A673 (cell line): ENCODE measurements around the gene FAM90A26. TPM values are rescaled to one million over a fixed set of nuclear protein-coding genes. Genes with fewer than 3 reads are reported as not detected.
"Not testable (repeated sequence)": the region's sequence is repeated elsewhere in the genome, so short reads cannot be mapped to it uniquely, and the experiment has no call there.

Experiments
- Bru-seq: library from RNA; stranded (reverse); fragments of 400-500 nt; gene quantifications from one replicate; lab custom pipeline; 2021; lab: Mats Ljungman, UMichigan
- BruChase-seq, 2 experiments: library from RNA; stranded (reverse); fragments of 400-500 nt; gene quantifications; one replicate each; lab custom pipeline; 2021; lab: Mats Ljungman, UMichigan
- BruUV-seq: library from RNA; stranded (reverse); fragments of 400-500 nt; replicated peaks from 2 replicates; lab custom pipeline; 2021; lab: Mats Ljungman, UMichigan
- CTCF ChIA-PET: fragments of 300-600 bp; sonication (Branson Sonifier 250); formaldehyde crosslinking; loops from one replicate; lab custom pipeline; 2022; ENCODE audit warnings: antibody characterized with exemption; lab: Charles Lee
- POLR2A ChIA-PET: fragments of 300-600 bp; sonication (Branson Sonifier 250); formaldehyde crosslinking; loops from one replicate; lab custom pipeline; 2022; ENCODE audit warnings: antibody characterized with exemption; ENCODE audit not compliant: low non-redundant PET; lab: Charles Lee
- DNase-seq: peaks from one replicate; pipeline ENCODE4 v3.0.0-alpha.2; 2015; ENCODE audit warnings: low spot score
- H3K27ac ChIP-seq: fragments of 200-600 bp; sonication (generic); 2 replicates; pipeline ENCODE4 v1.5.1; 2016; ENCODE audit warnings: mixed run types, low read depth, mild to moderate bottlenecking, mixed read lengths, antibody characterized with exemption, low read length; ENCODE audit not compliant: poor library complexity, severe bottlenecking
- H3K27me3 ChIP-seq: fragments of 200-600 bp; sonication (generic); replicated peaks from 2 replicates; pipeline ENCODE4 v1.6.1; 2017; ENCODE audit warnings: mixed run types, low read depth, mild to moderate bottlenecking, mixed read lengths, antibody characterized with exemption, low read length; ENCODE audit not compliant: insufficient read depth, poor library complexity
- H3K36me3 ChIP-seq: fragments of 200-600 bp; sonication (generic); 2 replicates; pipeline ENCODE4 v1.6.1; 2016; ENCODE audit warnings: mixed run types, mild to moderate bottlenecking, mixed read lengths, antibody characterized with exemption, low read length; ENCODE audit not compliant: insufficient read depth, poor library complexity, severe bottlenecking
- H3K4me1 ChIP-seq: fragments of 200-600 bp; sonication (generic); 2 replicates; pipeline ENCODE4 v1.6.1; 2017; ENCODE audit warnings: mixed run types, mild to moderate bottlenecking, mixed read lengths, antibody characterized with exemption, low read length; ENCODE audit not compliant: insufficient read depth, poor library complexity, severe bottlenecking
- H3K4me3 ChIP-seq: fragments of 200-600 bp; sonication (generic); 2 replicates; pipeline ENCODE4 v1.5.1; 2016; ENCODE audit warnings: low read depth, mixed run types, mild to moderate bottlenecking, mixed read lengths, low read length; ENCODE audit not compliant: poor library complexity, severe bottlenecking
- H3K9me3 ChIP-seq: fragments of 200-600 bp; sonication (generic); 2 replicates; pipeline ENCODE4 v1.6.1; 2016; ENCODE audit warnings: mixed run types, low read depth, mild to moderate bottlenecking, mixed read lengths, antibody characterized with exemption, low read length; ENCODE audit not compliant: poor library complexity, severe bottlenecking
- intact Hi-C: fragments of 100-400 bp; cut with micrococcal nuclease; formaldehyde crosslinking; loops from one replicate; pipeline ENCODE4 v1.10.0; 2022; ENCODE audit not compliant: unreplicated experiment
- long read RNA-seq: library from polyadenylated mRNA; stranded (forward); transcript quantifications from one replicate; pipeline ENCODE4 v2.0.0, GENCODE V29; 2022
- total RNA-seq: library from RNA; stranded (reverse); gene quantifications from 2 replicates; pipeline ENCODE4 v1.2.3, GENCODE V29; 2021
- TF ChIP-seq, protein P1 (sequence below): fragments of 300-800, 200-600 bp; sonication (generic); conservative IDR thresholded peaks from 2 replicates; pipeline ENCODE4 v1.5.1; 2017; ENCODE audit warnings: low read depth, mild to moderate bottlenecking, antibody characterized with exemption, low read length, moderate library complexity, mixed read lengths

FAM90A26 gene
- not detected in 2 replicates for total RNA-seq
- not detected for Bru-seq, nascent RNA
- BruChase-seq, experiment 1, labeled RNA remaining after a 2-hour chase: not detected
- BruChase-seq, experiment 2, labeled RNA remaining after a 6-hour chase: not detected
- long read RNA-seq: 0 reads

- intact Hi-C loops, BruUV-seq, POLR2A ChIA-PET: not testable (repeated sequence)
Measured at GRCh38 chr4:9169791-9170459, at the start of gene FAM90A26. Gene FAM90A26 (plus strand): TSS chr4:9170409. CDS start chr4:9173173, 2,764 bp downstream.

GRCh38 chr4:9122711-9123110 lies 47.5 kb upstream of the FAM90A26 start:
- H3K36me3 ChIP-seq, H3K4me3 ChIP-seq, H3K27me3 ChIP-seq, POLR2A ChIA-PET, CTCF ChIA-PET, H3K27ac ChIP-seq, DNase-seq, BruUV-seq, H3K9me3 ChIP-seq, H3K4me1 ChIP-seq: not testable (repeated sequence)
- intact Hi-C loops: loop anchor here (5.0 kb wide), 1 partner anchor 125 kb away; no protein-coding TSS in a partner anchor

More at GRCh38 chr4:9169791-9170459, at the start of gene FAM90A26:
- H3K4me3 ChIP-seq, DNase-seq, H3K4me1 ChIP-seq, H3K36me3 ChIP-seq, H3K27me3 ChIP-seq, H3K9me3 ChIP-seq, H3K27ac ChIP-seq, CTCF ChIA-PET: not testable (repeated sequence)

GRCh38 chr4:9123572-9124007 lies 46.6 kb upstream of the FAM90A26 start:
- TF ChIP-seq, protein P1, sequence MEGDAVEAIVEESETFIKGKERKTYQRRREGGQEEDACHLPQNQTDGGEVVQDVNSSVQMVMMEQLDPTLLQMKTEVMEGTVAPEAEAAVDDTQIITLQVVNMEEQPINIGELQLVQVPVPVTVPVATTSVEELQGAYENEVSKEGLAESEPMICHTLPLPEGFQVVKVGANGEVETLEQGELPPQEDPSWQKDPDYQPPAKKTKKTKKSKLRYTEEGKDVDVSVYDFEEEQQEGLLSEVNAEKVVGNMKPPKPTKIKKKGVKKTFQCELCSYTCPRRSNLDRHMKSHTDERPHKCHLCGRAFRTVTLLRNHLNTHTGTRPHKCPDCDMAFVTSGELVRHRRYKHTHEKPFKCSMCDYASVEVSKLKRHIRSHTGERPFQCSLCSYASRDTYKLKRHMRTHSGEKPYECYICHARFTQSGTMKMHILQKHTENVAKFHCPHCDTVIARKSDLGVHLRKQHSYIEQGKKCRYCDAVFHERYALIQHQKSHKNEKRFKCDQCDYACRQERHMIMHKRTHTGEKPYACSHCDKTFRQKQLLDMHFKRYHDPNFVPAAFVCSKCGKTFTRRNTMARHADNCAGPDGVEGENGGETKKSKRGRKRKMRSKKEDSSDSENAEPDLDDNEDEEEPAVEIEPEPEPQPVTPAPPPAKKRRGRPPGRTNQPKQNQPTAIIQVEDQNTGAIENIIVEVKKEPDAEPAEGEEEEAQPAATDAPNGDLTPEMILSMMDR: peak; percentile 60
- H3K4me1 ChIP-seq, BruUV-seq, H3K9me3 ChIP-seq, CTCF ChIA-PET, H3K27me3 ChIP-seq, H3K4me3 ChIP-seq, H3K36me3 ChIP-seq, POLR2A ChIA-PET, H3K27ac ChIP-seq: not testable (repeated sequence)
- DNase-seq: peak; percentile 37
- intact Hi-C loops: loop anchor here (5.0 kb wide), 1 partner anchor 126 kb away; no protein-coding TSS in a partner anchor

GRCh38 chr4:9125601-9126161 lies 44.5 kb upstream of the FAM90A26 start:
- H3K27me3 ChIP-seq, H3K4me1 ChIP-seq, intact Hi-C loops, H3K27ac ChIP-seq, POLR2A ChIA-PET, H3K36me3 ChIP-seq, H3K4me3 ChIP-seq, DNase-seq, BruUV-seq, CTCF ChIA-PET, H3K9me3 ChIP-seq: not testable (repeated sequence)

DNA sequence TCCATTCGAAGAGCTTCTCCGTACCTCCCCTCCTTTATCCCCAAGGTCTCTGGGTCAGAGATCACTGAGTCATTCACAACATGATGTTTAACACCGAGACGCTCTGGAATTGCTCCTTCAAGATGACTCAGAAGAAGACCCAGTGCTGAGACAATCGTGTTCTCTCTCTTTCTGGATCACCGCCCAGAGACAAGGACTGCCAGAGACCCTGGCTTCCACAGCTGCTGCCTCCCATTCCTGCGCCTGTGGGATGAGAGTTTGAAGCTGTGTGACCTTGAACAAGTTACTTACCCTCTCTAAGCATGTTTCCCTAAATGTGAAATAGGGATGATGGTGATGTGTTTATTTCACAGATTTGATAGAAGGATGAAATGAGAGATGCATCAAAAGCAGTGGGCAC lies 38.8 kb upstream of the FAM90A26 start:
- CTCF ChIA-PET, H3K27ac ChIP-seq, H3K4me3 ChIP-seq, BruUV-seq, intact Hi-C loops, H3K27me3 ChIP-seq, H3K9me3 ChIP-seq, H3K36me3 ChIP-seq, POLR2A ChIA-PET, H3K4me1 ChIP-seq: not testable (repeated sequence)
- DNase-seq: peak; percentile 24

GRCh38 chr4:9132849-9133248 lies 37.4 kb upstream of the FAM90A26 start:
- H3K9me3 ChIP-seq, CTCF ChIA-PET, H3K27me3 ChIP-seq, H3K4me3 ChIP-seq, H3K27ac ChIP-seq, H3K36me3 ChIP-seq, H3K4me1 ChIP-seq, intact Hi-C loops, POLR2A ChIA-PET, BruUV-seq, DNase-seq: not testable (repeated sequence)
